EH (cell line): ENCODE measurements around the gene ZNF207.
"Not testable (repeated sequence)": the region's sequence is repeated elsewhere in the genome, so short reads cannot be mapped to it uniquely, and the experiment has no call there.

Experiments
- DNase-seq: peaks from one replicate; pipeline ENCODE4 v3.0.0-alpha.2; 2015; ENCODE audit warnings: low read depth

ZNF207 gene

GRCh38 chr17:32386844-32387243 is 36.9 kb downstream of the ZNF207 start:
- DNase-seq: peak; percentile 11

- not testable (repeated sequence) for DNase-seq
These were observed 38.2 kb downstream of the ZNF207 start for GRCh38 chr17:32388128-32388527.

GRCh38 chr17:32388613-32389459 is 38.9 kb downstream of the ZNF207 start:
- no peak for DNase-seq

DNA sequence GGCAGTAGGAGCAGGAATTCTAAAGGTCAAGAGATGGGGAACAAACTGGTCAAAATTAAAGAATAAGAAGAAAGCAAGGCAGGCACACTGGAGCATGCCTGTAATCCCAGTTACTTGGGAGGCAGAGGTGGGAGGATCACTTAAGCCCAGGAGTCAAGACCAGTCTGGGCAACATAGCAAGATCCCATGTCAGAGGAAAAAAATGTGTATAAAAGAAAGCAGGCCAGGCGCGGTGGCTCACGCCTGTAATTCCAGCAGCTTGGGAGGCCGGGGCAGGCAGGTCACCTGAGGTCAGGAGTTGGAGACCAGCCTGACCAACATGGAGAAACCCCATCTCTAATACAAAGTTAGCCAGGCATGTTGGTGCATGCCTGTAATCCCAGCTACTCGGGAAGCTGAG is 43.9 kb downstream of the ZNF207 start:
- peak; percentile 16 for DNase-seq

DNA sequence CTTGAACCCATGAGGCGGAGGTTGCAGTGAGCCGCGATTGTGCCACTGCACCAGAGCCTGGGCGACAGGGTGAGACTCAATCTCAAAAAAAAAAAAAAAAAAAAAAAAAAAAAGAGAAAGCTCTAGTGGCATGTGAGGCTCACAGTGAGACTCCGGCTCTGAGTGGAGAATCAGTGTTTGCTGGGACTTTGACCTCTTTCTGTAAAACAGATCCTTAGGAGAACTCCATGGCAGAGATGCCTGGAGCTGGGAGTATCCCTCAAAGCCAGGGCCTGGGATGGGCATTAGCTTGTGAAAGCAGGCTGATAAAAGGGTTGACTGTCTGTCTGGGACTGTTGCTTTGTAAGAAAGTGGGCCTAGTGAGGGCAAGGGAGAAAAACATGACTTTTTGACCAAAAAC is 46.4 kb downstream of the ZNF207 start:
- DNase-seq: no peak

- DNase-seq: no peak
These were observed 49.0 kb downstream of the ZNF207 start for GRCh38 chr17:32398946-32399345.

DNA sequence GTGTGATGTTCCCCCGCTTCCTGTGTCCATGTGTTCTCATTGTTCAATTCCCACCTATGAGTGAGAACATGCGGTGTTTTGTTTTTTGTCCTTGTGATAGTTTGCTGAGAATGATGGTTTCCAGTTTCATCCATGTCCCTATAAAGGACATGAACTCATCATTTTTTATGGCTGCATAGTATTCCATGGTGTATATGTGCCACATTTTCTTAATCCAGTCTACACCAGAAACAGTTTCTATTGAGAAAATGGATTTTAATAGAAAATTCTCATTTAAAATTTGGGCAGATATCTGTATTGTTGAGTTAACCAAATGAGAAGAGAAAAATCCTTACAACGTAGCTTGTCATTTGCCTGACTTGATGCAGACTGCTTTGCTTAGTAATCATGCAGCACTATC is 60.1 kb downstream of the ZNF207 start:
- DNase-seq: not testable (repeated sequence)

DNA sequence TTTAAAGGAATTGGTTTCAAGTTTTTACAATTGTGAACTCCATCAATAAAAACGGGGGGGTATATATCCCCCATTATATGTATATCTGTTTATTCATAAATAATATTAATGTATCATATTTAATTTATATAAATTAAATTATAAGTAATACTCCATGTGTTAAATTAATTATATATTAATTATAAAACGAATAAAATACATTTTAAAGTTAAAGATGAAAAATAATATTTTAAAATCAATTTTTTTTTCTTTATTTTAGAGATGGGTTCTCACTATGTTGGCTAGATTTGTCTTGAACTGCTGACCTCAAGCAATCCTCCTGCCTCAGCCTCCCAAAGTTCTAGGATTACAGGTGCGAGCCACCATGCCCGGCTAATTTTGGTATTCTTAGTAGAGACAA is 76.9 kb downstream of the ZNF207 start:
- no peak for DNase-seq

DNA sequence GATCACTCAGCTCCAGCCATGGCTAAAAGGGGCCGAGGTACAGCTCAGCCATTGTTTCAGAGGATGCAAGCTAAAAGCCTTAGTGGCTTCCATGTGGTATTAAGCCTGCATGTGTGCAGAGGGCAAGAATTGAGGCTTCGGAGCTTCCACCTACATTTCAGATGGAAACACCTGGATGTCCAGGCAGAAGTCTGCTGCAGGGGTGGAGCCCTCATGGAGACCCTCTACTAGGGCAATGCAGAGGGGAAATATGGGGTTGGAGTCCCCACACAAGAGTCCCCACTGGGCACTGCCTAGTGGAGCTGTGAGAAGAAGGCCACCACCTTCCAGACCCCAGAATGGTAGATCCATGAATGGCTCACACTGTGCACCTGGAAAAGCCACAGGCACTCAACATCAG is 79.6 kb downstream of the ZNF207 start:
- DNase-seq: no peak
